K562 (cell line): ENCODE data around the gene COL4A1. TPM values are rescaled to one million over a fixed set of nuclear protein-coding genes. Genes with fewer than 3 reads are reported as not detected.

Experiments used
- ATAC-seq: fragments of 200-7000 bp; cut with Tn5 transposase; 3 replicates; pipeline ENCODE4 v1.9.1; 2020; ENCODE audit warnings: moderate library complexity
- BruUV-seq: library from RNA; stranded (reverse); fragments of 400-500 nt; replicated peaks from 2 replicates; lab custom pipeline; 2021; lab: Mats Ljungman, UMichigan
- CTCF ChIA-PET: fragments of 300-600 bp; formaldehyde crosslinking; extraction: SDS; loops from one replicate; lab custom pipeline; 2021; ENCODE audit warnings: low intra/inter-chr PET ratio; lab: Yijun Ruan, JAX
- POLR2A ChIA-PET: fragments of 300-600, 350-650 bp; sonication (Branson Sonifier 250); formaldehyde crosslinking; extraction: SDS; loops from one replicate; lab custom pipeline; 2021; ENCODE audit warnings: antibody characterized with exemption, inconsistent platforms; lab: Yijun Ruan, JAX
- DNase-seq, 4 experiments: peaks; one replicate each; pipeline versions ENCODE4 v3.0.0 to v3.0.0-alpha.2; 2011 to 2018; ENCODE audit warnings: low spot score in 3 of 4, mixed read lengths in 3 of 4; ENCODE audit errors: extremely low read depth in 1 of 4
- FAIRE-seq: peaks from 2 replicates; lab custom pipeline; 2011; peaks lifted over from hg19 to GRCh38; lab: Jason Lieb, UNC
- H2AFZ ChIP-seq: 2 replicates; pipeline ENCODE4 v1.6.0; 2011; ENCODE audit warnings: low read depth, low read length, control low read depth, inconsistent platforms
- H3K27ac ChIP-seq: fragments of 200-600 bp; 3 replicates; pipeline ENCODE4 v1.8.0; 2011; ENCODE audit warnings: low read depth, mild to moderate bottlenecking, control low read depth, inconsistent platforms, low read length, moderate library complexity, mixed read lengths; ENCODE audit errors: extremely low read depth
- H3K27me3 ChIP-seq, 2 experiments: fragments of 300-600 bp in 1 of 2; 2 replicates in 1 of 2; 3 replicates in 1 of 2; pipeline versions ENCODE4 v1.6.0 to v1.8.0; 2011; ENCODE audit warnings: inconsistent platforms in 2 of 2, low read length in 2 of 2, mild to moderate bottlenecking in 1 of 2, mixed read lengths in 1 of 2, moderate library complexity in 1 of 2; ENCODE audit not compliant: control insufficient read depth in 2 of 2, insufficient read depth in 2 of 2
- H3K36me3 ChIP-seq: fragments of 300-600 bp; 3 replicates; pipeline ENCODE4 v1.8.0; 2011; ENCODE audit warnings: mild to moderate bottlenecking, low read length, inconsistent platforms; ENCODE audit not compliant: control insufficient read depth, insufficient read depth
- H3K4me1 ChIP-seq, 2 experiments: fragments of 200-600 bp in 1 of 2; replicated peaks in 1 of 2; 2 replicates in 1 of 2; 3 replicates in 1 of 2; pipeline versions ENCODE4 v1.5.1 to v1.8.0; 2011; ENCODE audit warnings: inconsistent platforms in 2 of 2, low read length in 2 of 2, mild to moderate bottlenecking in 1 of 2, mixed read lengths in 1 of 2, moderate library complexity in 1 of 2; ENCODE audit not compliant: control insufficient read depth in 2 of 2, insufficient read depth in 2 of 2
- H3K4me2 ChIP-seq: 2 replicates; pipeline ENCODE4 v1.6.1; 2011; ENCODE audit warnings: low read length, control low read depth, inconsistent platforms, mixed read lengths; ENCODE audit not compliant: insufficient read depth
- H3K4me3 ChIP-seq: fragments of 200-600 bp; sonication (generic), shearing (Covaris generic); 2 replicates; pipeline ENCODE4 v1.5.1; 2016; ENCODE audit warnings: control low read depth, inconsistent platforms
- H3K79me2 ChIP-seq: fragments of 200-600 bp; 3 replicates; pipeline ENCODE4 v1.8.0; 2011; ENCODE audit warnings: low read length, inconsistent platforms; ENCODE audit not compliant: control insufficient read depth, insufficient read depth
- H3K9ac ChIP-seq, 2 experiments: 2 replicates each; pipeline versions ENCODE4 v1.6.0 to v1.6.1; 2011; ENCODE audit warnings: low read depth in 2 of 2, low read length in 2 of 2, control low read depth in 1 of 2, inconsistent platforms in 1 of 2, mild to moderate bottlenecking in 1 of 2, mixed read lengths in 1 of 2; ENCODE audit not compliant: insufficient read depth in 1 of 2
- H3K9me1 ChIP-seq: one replicate; pipeline ENCODE4 v1.6.0; 2011; ENCODE audit warnings: inconsistent platforms, mild to moderate bottlenecking, low read length, moderate library complexity; ENCODE audit not compliant: control insufficient read depth, insufficient read depth
- H3K9me3 ChIP-seq: replicated peaks from 2 replicates; pipeline ENCODE4 v1.5.1; 2011; ENCODE audit warnings: low read depth, low read length, inconsistent platforms; ENCODE audit not compliant: control insufficient read depth, insufficient read depth
- H4K20me1 ChIP-seq: replicated peaks from 2 replicates; pipeline ENCODE4 v1.6.1; 2011; ENCODE audit warnings: low read length, inconsistent platforms, mixed read lengths; ENCODE audit not compliant: control insufficient read depth, insufficient read depth
- CSDE1 ChIP-seq, 2 experiments: fragments of 450-650 bp; IDR thresholded peaks; 2 replicates each; pipeline ENCODE4 v1.6.1; 2016; ENCODE audit warnings: mild to moderate bottlenecking in 1 of 2
- KLF1 ChIP-seq: fragments of 450-650 bp; IDR thresholded peaks from 2 replicates; pipeline ENCODE4 v1.6.1; 2016; ENCODE audit warnings: missing genetic modification characterization, missing compliant biosample characterization
- NR0B1 ChIP-seq: fragments of 450-650 bp; IDR thresholded peaks from one replicate; pipeline ENCODE4 v1.6.1; 2018; ENCODE audit warnings: mild to moderate bottlenecking, moderate library complexity; ENCODE audit not compliant: partially characterized antibody
- SRSF1 ChIP-seq: fragments of 200-400 bp; formaldehyde crosslinking; IDR thresholded peaks from 2 replicates; pipeline ENCODE4 v1.6.1; 2017; ENCODE audit warnings: mild to moderate bottlenecking, low read depth, low read length, moderate library complexity
- TBL1XR1 ChIP-seq, 2 experiments: IDR thresholded peaks; 2 replicates each; pipeline ENCODE4 v1.6.1; 2012; ENCODE audit warnings: improper control_type of control experiment in 2 of 2, low read length in 2 of 2, mild to moderate bottlenecking in 1 of 2
- WGBS: fragments of 100-300 bp; shearing (Covaris generic); methylation state at CpG from one replicate; pipeline ENCODE4 v1.1.6; 2016; ENCODE audit warnings: low coverage, mixed read lengths; ENCODE audit not compliant: insufficient coverage; ENCODE audit errors: missing lambda C conversion rate; 5-methylcytosine and 5-hydroxymethylcytosine counted together
- in situ Hi-C: fragments of 300-500 bp; cut with MboI; formaldehyde crosslinking; loops from 4 replicates; pipeline ENCODE4 v1.15.0; 2018; ENCODE audit warnings: inconsistent platforms, mixed read lengths
- intact Hi-C: fragments of 100-400 bp; cut with micrococcal nuclease; formaldehyde crosslinking; loops from 2 replicates; pipeline ENCODE4 v1.14.2; 2022
- polyA plus RNA-seq, 8 experiments: library from polyadenylated mRNA; depleted of rRNA in 4 of 8; stranded (reverse) in 5 of 8; unstranded in 3 of 8; fragments of >200 nt; fragmentation: Nextera tagmentation in 2 of 8; fragmentation: Illumina TruSeq in 1 of 8; extraction: Ambion mirVana in 2 of 8; extraction: Trizol in 1 of 8; gene quantifications; 2 replicates each; pipeline versions ENCODE4 v1.2.1 to v1.2.3, GENCODE V29; 2011 to 2014; ENCODE audit warnings: inconsistent platforms in 1 of 8, missing spikeins in 1 of 8
- total RNA-seq, 7 experiments: library from RNA; depleted of rRNA in 6 of 7; stranded (reverse); fragments of >200 nt in 6 of 7; fragmentation: Illumina TruSeq in 2 of 7; extraction: Trizol in 2 of 7; gene quantifications; 2 replicates each; pipeline versions ENCODE4 v1.2.1 to v1.2.3, GENCODE V29; 2011 to 2021; ENCODE audit warnings: low replicate concordance in 1 of 7

The COL4A1 gene
- total and polyA plus RNA-seq, 9 of the 15 experiments (the other 6 are each of a cell fraction or from before 2014, with no cell fraction given), result 0.35 TPM; not detected in 8

GRCh38 chr13:110300090-110300815, 6.7 kb downstream of the COL4A1 start:
- no peak overlapping the region for H2AFZ ChIP-seq
- H3K79me2 ChIP-seq, result no peaks in the 10 kb centered on the region
- 0% methylated on average over 3 of the region's 3 CpGs for WGBS
- TF ChIP-seq KLF1 (tag), result no peak
- no peak for TF ChIP-seq TBL1XR1 (IDR thresholded peaks at IDR 0.05; ENCODE audit: low read length in 2 of 2)
- no peak for TF ChIP-seq NR0B1
- TF ChIP-seq CSDE1 (IDR thresholded peaks at IDR 0.05), result no peak
- no peak for TF ChIP-seq SRSF1
- H3K9ac ChIP-seq, result no peak overlapping the region
- no peak overlapping the region for H3K4me3 ChIP-seq
- H3K36me3 ChIP-seq, result no peaks in the 10 kb centered on the region
- CTCF ChIA-PET, result no interaction called here
- DNase-seq, result no peak
- H3K4me2 ChIP-seq, result no peak overlapping the region
- H3K27ac ChIP-seq, result no peak overlapping the region
- no peak for FAIRE-seq
- in situ Hi-C loops (no loop called here), intact Hi-C loops (no loop called here)
- POLR2A ChIA-PET, result no interaction called here
- H3K27me3 ChIP-seq, result peaks cover 6 to 24% of the 10 kb centered on the region in 2 experiments; a peak in 3 of 5 replicates
- H3K9me3 ChIP-seq, result no peaks in the 10 kb centered on the region
- no peaks in the 10 kb centered on the region for H3K9me1 ChIP-seq
- no peak for ATAC-seq
- H4K20me1 ChIP-seq, result no peaks in the 10 kb centered on the region
- BruUV-seq, result no TSS peak
- H3K4me1 ChIP-seq, result peaks cover 0 to 4% of the 10 kb centered on the region in 2 experiments; a peak in 1 of 5 replicates
